Cerebellar nuclear complex (tissue), 1 donor: ENCODE measurements around the gene AEN.
"Not testable (repeated sequence)": the region's sequence is repeated elsewhere in the genome, so short reads cannot be mapped to it uniquely, and the experiment has no call there.

Source experiments
- DNase-seq, 2 experiments: peaks; one replicate each; lab custom pipeline; 2025; lab: John Stamatoyannopoulos, UW

Gene AEN

GRCh38 chr15:88631464-88632028 is 10.4 kb downstream of the AEN start:
- DNase-seq, result no peak

GRCh38 chr15:88632797-88633196 is 11.7 kb downstream of the AEN start:
- DNase-seq, result not testable (repeated sequence)

GRCh38 chr15:88634449-88634848 is 13.3 kb downstream of the AEN start:
- no peak for DNase-seq

- DNase-seq, result no peak
These were observed 14.2 kb downstream of the AEN start for GRCh38 chr15:88635318-88635717.

GRCh38 chr15:88636050-88636449 is 14.9 kb downstream of the AEN start:
- DNase-seq, result no peak

DNA sequence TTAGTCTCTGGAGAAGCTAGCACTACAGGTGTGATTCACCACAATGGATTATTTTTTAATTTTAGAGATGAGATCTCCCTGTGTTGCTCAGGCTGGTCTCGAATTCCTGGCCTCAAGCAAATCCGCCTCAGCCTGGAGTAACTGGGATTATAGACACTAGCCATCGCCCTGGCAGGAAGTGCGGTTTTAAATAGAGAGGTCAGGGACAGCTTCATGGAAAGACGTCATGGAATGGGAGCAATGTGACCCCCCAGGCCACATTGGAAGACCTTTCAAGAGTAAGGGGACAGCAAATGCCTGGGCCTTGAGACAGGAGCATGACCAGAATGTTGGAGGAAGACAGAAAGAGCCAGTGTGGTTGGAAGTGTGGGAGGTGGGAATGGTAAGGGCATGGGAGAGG is 15.5 kb downstream of the AEN start:
- DNase-seq, result no peak

DNA sequence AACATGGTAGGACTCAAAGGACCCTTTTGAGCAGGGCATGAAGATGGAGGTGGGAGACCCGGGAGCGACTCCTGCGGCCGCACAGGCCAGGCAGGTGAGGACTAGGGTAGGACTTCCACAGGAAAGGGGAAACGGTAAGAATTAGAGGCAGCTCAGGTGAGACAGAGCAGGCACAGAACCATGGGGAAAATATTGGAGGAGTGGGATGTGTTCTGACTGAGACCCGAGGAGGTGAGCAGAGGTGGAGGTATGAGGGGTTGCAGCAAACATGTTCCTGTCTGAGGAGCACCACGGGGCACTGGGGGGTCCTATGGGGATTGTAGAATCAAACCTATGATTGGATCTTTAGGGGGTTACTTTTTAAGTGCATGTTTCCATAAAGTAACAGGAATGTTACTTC is 16.3 kb downstream of the AEN start:
- no peak for DNase-seq

DNA sequence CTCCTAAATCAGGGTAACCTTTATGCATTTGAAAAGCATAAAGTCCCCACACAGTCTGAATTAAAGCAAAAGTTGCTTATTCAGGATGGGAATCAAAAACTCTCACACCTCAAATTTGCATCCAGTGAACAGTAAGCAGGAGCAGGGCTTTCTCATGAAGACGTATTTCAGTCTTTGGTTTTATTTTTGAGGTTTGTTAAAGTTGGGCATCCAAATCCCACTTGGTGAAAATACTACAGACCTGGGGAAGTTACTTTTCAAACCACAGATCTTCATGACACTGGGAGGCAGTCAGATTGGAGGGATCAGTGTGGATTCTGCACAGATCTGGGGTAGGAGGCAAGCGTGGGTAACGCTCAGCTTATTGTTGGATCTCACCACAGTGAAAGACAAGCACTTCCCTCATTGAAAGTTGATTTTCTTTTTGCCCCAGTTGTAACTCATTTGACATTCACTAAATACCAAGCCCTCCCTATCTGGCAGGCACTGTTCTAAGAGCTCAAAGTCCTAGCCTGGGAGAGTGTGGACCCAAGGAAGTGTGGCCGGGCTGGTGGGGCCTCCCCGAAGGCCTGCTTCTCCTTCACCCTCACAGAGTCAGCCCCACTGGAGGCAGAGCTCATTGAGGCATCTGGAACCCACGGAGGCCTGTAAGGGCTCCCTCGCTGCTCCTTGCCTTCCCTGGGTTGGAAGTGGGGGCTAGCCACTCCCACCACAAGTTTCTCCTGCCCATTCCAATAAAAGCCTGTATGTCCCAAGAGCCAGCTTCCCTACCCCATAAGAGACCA is 16.9 kb downstream of the AEN start:
- DNase-seq, result no peak

DNA sequence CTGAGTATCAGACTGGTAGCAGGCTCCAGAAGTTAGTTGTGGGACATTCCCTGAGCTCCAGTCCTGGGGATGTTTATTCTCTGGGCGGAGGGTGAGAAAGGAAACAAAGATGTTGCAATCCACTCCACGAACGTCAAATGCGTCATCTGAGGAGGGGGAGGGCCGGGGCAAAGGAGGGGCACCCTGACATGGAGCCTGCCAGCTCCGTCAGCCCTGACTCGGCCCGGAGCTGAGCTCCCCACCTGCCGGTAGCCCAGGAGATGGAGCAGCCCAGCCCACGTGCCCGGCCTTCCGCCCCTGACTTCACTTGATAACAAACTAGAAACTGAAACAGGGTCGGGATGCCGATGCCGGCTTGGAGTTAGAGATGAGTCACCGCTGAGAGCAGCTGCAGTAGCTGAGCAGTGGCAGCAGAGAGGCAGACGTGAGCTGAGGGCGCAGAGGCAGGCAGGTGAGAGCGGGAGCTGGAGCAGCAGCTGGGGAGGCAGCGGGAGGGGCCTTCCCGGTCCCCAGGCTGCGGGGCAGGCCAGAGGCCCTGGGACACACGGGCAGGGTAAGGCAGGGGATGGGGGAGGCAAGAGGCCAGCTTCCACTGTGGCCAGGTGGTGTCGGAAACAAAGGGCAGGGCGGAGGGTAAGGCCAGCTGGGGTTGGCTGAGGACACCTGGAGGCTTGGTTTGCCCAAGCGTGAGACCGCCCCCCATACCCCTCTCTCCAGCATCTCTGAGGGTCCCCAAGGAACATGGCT is 17.7 kb downstream of the AEN start, which contains the start of gene ISG20:
ISG20 (plus strand) TSS at position 391 of the 747 bp plus-strand sequence; CDS start at position 742, 351 bp downstream.
- DNase-seq, result no peak

DNA sequence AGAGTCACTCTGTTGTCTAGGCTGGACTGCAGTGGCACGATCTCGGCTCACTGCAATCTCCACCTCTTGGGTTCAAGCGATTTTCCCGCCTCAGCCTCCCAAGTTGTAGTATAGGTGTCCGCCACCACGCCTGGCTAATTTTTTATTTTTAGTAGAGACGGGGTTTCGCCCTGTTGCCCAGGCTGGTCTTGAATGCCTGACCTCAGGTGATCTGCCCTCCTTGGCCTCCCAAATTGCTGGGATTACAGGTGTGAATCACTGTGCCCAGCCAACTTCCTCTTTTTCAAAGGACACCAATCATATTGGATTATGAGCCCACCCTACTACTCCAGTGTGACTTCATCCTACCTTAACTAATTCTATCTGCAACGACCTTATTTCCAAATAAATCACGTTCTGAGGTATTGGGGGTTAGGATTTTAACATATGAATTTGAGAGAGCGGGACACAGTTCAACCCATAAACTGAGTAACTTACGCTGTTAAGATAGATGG is 20.9 kb downstream of the AEN start:
- no peak for DNase-seq

- not testable (repeated sequence) for DNase-seq
These were observed 21.4 kb downstream of the AEN start for GRCh38 chr15:88642514-88642913.

DNA sequence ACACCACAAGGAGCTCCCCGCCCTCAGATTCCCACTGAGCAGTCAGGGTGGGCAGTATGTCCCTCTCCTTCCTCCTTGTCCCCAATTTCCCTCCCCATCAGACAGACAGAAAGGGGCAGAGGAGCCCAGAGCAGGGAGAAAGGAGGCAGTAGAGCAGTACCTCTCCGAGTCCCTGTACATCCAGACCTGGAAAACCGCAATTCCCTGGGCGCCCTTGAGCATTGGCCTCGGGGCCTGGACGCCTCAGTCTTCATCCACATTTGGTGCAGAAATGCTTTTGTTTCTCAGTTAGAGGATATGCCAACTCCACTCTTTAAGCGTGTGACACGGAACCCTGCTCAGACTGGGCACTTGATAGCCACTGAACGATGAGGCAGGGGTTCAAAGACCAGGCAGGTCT is 23.6 kb downstream of the AEN start:
- DNase-seq, result no peak

DNA sequence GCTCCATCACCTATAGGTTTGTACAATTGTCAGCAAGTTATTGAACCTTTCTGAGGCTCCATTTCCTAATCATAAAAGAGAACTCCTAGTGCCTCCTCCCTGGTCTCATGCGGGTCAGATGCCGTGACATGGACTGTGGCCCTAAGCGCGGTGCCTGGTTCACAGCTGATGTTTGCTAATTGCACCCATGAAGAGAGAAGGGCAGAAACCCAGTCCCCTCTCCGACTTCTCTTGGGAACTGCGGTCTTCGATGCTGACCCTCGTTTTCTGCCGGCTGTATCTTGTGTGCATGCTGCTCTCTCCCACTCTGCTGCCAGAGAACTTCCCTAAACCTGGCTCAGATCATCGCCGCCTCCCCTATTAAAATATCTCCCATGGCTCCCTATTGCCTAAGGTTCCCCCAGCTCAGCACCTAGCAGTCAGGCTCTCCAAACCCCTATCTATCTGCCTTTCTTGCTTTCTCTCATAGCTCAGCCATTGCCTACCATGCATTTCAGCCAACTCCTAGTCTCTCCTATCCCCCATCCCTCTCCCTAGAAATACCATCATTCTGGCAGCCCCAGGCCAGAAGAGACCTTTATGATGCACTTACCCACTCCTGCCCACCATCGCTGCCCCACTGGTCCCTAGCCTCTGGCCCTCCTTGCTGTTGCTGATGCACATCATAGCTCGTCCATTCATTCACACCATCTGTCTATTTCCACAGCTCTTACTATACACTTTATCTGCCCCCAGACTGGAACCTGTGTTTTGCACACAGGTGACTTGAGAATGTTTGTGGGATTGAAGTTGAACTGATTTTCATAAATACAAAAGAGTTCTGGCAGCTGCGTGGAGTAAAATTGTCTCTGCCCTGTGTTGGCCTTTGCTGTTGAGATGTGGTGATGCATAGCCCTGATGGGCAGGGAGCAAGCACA is 24.3 kb downstream of the AEN start:
- no peak for DNase-seq

GRCh38 chr15:88646088-88646405 is 24.9 kb downstream of the AEN start:
- DNase-seq, result no peak

GRCh38 chr15:88646951-88647350 is 25.8 kb downstream of the AEN start:
- no peak for DNase-seq

DNA sequence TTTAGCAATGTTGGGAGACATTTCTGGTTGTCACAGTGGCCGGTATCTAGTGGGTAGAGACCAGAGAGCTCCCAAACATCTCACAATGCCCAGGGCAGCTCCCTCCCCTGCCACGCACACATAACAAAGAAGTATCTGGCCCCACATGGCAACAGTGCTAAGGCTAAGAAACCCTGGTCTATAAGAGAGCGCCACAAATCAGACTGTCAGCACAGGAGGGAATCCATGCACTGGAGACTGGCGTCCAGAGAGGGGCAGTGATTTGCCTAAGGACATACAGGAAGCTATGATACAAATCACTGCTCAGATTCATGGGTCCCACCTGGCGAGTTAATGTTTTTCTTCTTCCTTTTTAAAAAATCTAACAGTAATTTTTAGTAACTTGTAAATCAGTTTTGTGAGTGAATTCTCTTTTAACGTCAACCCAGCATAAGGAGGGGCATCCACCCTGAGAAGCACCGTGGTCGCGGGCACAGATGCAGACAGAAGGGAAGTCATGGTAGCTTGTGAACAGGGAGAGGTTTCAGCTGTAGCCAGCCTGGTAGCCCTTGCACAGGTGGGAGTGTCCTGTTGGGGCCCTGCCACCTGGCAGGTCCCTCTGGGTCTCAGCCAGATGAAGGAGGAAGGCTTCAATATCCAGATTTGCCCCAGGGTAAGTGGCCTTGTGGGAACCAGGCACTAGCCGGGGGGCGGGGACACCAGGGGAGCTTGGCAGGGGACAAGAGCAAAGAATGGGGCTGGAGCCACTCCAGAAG is 26.4 kb downstream of the AEN start:
- no peak for DNase-seq

DNA sequence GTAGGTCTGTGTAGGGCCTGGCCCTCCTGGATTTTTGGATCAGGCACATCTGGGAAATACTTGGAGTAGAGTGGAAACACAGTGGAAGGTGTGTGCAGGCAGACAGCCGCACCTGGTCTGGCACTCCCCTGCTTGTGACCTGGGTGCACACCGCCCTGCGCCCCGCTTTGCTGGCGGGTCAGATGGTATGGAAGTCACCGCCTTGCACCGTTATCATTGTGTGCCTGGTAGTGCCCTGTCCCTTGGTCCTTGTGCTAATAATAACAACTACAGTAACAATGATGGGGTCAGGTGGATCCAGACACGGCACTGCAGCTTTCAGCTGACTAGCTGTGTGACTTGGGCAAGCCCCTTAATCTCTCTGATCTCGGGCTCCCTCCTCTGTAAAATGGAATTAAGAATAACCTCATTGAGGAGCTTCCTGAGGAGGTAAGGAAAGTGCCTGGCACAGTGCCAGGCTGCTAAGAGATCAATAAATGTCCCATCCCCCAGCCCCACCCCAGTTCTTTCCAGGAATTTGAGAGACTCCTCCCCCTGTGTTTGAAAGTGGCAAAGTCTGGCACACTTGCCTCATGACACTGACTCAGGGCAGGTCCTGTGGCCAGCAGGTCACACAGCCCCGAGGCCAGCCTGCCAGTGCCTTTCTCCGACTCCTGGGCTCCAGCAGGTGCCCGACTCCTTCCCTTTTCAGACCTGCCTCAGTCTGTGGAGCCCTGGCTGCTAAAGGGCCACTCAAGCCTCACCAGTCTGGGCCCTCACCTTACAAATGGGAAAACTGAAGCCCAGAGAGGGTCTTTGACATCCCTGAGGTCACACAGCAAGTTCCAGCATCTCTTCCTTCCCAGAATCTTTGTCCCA is 27.4 kb downstream of the AEN start:
- no peak for DNase-seq

DNA sequence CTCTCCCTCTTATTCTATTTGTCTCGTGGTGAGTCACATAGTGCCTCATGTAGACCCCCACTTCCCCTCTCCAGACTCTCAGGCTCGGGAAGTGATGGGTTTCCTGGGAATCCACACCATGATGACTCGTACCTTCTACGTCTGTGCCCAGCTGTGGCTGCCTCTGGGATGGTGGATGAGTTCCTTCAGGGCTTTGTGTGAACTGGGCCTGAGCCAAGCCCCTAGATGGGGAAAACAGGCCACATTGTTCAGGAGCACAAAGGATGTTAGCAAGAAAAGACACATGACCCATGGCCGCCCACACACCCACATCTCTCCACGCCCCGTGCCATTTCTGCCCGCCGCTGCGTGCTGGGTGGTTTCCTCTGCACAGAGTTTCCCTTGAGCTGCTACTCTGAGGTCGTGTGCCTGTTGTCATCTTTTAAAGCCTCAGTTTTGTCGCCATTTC is 28.2 kb downstream of the AEN start:
- DNase-seq, result no peak

DNA sequence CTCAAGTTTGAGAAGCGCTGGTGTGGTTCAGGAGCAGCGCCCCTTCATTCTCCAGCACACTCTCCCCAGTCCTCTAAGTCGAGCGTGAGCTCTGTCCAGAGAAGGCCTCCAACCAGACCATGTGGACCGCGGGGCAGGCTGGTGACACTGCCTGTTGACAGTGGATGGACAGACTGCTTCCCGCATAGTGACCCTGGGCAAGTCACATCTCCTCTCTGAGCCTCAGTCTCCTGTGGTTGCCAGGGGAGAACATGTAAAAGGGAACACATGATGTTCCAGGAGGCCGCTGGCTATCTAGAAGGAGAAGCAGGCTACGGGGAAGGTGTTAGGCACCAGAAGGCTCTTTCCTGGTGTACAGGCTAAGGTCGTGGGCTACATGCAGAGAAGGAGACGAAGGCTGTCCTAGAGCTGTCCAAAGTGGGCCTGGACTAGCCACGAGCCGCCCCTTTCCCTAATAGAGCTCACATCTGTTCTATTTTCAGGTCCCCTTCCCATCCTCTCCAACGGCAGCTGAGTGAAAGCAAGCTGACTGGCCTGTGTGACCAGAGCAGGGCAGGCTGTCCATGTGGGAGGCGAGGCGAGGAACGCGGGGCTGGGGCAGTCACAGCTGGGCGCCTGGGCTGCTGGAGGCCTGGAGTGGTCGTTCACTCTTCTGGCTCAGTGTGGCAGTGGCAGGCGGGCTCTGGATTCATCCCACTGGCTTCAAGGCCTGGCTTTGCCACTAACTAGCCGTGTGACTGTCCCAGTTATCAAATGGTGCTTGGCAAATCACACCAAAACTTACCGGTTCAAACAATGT is 28.8 kb downstream of the AEN start:
- no peak for DNase-seq
